Measurements from ENCODE around the gene SEPTIN5.

Gene SEPTIN5

DNA sequence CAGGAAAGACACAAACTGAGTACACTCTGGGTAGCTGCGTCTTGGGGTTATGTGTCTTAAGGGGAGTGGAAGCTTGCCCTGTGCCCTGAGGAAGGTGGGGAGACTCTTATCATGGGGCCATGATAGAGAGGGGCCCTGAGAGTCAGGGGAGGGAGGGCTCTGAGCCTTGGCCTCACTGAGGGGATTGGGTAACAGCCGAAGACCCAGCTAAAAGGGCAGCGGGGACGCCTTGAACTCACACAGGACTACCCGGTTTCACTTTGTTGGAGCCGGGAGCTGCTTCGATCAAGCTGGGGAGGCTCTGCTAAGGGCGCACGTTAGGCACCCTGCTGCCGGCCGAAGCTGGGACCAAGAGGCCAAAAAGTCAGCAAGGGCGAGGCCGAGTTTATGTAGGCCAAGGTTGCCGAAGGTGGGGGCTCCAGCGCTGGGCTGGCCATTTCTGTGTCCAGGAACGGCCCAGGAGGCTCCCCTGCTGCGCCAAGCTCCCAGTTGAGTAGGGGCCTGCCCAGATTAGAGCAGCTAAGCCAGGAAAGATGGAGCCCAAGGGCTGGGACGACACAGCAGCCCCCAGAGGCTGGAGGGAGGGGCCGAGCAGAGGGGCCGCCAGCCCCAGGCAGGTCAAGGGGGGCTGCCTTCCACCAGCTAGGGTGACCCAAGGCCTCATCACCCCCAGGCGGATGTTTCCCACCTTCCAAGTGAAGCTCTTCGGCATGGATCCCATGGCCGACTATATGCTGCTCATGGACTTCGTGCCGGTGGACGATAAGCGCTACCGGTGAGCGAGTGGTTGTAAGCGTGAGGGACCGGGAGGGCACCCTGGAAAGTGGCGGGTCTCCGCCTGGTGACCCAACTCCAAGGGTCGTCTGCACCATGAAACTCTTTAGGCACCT lies 48.5 kb downstream of the SEPTIN5 start:
- no peak for DNase-seq

DNA sequence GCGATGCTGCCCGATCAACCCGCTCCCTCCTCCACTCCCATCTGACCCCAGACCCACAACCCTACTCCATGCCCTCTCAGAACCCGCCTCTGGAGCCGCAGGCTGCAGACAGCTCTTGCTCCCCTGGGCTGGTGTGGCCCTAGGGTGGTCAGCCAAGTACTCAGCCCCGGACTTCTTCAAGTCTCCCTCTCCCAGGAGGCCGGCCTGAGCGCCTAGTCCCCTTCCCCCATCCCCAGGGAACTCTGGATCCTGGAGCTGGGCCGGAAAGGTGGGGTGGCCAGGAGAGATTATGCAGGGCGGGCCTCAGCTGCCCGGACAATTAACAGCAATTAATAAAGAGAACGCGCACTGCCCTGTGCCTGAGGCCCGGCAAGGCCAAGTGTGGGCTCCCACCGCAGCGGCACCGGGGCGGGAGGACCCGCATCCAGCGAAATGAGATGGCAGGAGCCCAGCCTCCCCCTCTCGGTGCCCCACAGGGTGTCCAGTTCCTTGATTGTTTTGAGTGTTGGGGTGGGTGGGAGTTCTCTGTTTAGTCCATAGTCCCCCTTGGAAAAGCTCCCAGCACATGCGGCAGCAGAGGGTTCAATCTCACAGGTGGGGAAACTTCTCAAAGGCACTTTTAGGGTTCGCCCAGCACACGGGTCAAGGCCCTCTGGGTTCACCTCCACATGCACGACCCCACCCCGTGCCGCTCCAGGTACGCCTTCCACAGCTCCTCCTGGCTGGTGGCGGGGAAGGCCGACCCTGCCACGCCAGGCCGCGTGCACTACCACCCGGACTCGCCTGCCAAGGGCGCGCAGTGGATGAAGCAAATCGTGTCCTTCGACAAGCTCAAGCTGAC lies 49.4 kb downstream of the SEPTIN5 start:
- DNase-seq = no peak

DNA sequence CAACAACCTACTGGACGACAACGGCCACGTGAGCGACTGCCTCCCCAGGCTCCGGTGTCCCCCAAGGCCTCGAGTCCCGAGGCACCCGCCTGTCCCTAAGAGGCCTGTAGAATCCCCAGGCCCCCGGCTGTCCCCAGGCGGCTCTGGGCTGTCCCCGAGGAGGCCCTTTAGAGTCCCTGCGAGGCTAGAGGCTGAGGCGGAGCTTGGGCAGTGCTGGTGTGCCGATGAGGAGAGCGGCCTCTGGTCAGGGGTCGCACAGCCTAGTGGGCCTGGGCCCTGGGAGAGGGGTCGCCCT lies 49.9 kb downstream of the SEPTIN5 start:
- no peak for DNase-seq

DNA sequence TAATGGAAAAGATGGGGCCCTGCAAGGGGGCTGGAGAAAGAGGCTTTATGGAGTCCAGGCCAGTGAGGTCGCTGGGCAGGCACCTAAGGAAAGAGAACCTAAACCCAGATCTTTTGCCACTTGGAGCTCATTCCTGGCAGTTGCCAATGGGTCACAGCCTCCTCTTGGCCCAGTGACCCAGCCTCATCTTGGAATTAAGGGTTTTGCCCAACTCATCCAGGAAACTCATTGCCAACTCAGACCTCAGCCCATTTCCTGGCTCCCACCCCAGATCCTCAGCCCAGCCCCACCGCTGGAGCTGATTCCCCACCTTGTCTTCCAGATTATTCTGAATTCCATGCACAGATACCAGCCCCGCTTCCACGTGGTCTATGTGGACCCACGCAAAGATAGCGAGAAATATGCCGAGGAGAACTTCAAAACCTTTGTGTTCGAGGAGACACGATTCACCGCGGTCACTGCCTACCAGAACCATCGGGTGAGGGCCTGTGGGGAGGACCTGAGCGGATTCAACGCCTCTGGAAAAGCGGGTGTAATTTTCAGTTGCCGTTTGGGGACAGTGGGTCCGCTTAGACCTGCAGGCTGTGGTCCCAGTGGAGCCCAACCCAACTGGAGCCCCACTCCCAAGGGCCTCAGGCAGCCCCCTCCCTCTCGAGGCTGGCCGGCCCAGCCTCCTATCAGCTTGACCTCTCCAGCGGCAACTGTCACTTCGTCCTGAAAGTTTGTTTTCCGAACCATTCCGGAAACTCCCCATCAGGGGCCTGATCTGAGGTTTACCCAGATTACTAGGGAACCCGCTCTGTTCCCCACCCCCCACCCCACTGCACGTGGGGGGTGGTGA lies 50.6 kb downstream of the SEPTIN5 start:
- no peak for DNase-seq

DNA sequence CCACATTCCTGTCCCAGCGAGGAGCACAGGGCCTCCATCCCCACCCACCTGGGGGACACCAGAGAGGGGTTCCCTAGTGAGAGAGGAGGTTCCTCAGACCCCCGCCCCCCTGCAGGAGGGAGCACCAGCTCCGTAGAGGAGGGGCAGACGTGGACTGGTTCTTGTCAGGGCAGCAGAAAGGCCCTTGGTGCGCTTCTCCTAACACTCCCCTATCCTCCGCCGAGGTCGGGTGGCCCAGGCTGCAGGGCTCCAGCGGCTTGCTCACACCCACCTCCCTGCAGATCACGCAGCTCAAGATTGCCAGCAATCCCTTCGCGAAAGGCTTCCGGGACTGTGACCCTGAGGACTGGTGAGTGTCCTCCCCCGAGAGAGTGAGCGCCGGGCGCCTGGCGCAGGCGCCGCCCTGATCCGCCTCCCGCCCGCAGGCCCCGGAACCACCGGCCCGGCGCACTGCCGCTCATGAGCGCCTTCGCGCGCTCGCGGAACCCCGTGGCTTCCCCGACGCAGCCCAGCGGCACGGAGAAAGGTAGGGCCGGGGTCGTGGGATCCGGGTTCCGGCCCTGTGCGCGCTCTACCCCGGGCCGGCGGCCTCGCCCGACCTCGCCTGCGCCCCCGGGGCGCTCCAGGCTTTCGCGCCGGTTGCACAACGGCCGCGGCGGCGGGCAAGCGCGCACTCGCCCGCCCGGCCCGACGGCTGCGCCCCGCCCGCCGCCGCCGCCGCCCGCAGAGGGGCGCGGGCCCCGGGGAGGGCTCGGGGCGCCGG lies 51.4 kb downstream of the SEPTIN5 start:
- peak in 1 of 5 experiments; percentile 19 for DNase-seq

DNA sequence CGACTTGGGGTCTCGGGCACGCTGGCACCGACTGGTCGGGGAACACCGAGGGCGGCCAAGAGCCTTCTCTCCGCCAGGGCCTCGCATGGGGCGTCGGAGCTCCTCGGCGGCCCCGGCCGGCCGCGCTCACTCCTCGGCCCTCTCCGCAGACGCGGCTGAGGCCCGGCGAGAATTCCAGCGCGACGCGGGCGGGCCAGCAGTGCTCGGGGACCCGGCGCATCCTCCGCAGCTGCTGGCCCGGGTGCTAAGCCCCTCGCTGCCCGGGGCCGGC lies 51.9 kb downstream of the SEPTIN5 start:
- DNase-seq = no peak

DNA sequence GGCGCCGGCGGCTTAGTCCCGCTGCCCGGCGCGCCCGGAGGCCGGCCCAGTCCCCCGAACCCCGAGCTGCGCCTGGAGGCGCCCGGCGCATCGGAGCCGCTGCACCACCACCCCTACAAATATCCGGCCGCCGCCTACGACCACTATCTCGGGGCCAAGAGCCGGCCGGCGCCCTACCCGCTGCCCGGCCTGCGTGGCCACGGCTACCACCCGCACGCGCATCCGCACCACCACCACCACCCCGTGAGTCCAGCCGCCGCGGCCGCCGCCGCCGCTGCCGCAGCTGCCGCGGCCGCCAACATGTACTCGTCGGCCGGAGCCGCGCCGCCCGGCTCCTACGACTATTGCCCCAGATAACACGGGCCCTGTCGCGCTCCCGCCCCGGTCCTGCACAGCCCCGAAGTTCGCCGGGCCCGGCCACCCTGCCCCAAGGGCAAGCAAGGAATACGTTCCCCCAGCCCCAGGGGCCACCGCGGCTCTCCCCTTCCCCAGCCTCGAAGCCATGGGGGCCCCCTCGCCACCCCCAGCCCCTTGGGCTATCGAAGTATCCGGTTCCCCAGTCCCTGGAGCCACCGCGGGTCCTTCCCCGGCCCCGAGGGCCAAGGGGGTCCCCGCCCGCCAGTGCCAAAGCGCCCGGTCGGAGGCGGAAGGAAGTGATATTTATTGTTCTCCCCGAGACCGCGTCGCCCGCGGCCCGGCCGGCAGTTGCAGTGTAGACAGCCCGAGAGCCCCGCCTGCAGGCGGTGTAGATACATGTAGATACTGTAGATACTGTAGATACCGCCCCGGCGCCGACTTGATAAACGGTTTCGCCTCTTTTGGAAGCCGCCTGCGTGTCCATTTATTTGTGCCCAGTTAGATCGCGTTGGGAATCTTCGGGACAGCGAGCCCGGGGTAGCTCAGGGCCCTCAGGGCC lies 52.5 kb downstream of the SEPTIN5 start:
- DNase-seq = peak in 4 of 5 experiments; percentile 19 to 62 (median 34)

DNA sequence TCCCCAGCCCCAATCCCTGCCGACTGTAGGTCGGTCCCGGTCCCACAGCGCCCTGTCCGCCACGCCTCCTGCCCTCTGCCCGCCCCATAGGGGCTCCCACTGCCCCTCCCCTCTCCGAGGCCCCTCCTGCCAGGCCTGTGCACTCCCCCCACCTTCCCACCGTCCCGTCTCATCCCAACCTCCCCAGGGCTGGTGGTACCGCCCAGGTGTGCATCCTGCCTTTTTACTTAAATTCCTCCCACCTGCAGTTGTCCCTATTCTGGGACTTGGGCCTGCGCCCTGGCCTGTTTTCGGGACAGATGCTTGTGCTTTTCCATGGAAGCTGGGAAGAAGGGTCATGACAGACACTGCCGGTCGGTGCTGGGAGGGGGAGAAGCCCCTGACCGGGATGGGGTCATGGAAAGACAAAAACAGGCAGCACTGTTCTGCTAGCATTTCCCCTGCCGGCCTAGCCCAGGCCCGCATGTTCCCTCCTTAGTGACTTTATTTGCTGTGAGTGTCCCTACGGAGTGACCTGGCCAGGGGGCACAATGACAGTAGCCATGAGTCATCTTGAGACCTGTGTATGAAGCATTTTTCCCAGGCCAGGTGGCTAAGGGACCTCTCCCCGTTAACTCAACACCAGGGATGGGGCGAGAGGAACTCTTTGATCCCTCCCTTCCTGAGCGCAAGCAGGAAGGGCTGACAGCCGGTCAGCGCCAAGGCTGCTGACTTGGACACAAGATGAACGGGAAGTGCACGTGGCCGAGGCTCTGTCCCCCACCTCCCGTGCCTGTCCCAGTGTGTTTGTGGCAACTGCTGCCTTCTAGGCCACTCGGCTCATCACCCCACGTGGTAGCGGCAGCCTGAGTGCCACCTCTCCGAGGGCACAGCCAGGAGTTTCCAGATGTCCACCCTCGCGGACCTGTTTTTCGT lies 53.4 kb downstream of the SEPTIN5 start:
- no peak for DNase-seq

DNA sequence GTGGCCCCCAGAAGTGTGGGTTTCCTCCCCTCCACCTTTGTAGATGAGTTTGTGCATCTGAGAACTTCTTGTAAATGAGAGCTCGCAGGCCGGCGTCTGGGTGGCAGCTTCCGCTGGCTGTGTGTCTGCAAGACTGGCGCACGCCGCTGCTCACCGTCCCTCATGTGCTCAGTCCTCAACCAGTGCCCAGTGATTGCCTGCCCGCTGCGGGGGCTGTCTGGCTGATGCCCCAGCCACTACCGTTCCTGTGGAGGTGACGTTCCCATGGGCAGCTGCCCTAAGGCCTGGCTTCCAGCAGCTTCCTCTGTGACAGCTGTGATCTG lies 55.1 kb downstream of the SEPTIN5 start:
- no peak for DNase-seq

DNA sequence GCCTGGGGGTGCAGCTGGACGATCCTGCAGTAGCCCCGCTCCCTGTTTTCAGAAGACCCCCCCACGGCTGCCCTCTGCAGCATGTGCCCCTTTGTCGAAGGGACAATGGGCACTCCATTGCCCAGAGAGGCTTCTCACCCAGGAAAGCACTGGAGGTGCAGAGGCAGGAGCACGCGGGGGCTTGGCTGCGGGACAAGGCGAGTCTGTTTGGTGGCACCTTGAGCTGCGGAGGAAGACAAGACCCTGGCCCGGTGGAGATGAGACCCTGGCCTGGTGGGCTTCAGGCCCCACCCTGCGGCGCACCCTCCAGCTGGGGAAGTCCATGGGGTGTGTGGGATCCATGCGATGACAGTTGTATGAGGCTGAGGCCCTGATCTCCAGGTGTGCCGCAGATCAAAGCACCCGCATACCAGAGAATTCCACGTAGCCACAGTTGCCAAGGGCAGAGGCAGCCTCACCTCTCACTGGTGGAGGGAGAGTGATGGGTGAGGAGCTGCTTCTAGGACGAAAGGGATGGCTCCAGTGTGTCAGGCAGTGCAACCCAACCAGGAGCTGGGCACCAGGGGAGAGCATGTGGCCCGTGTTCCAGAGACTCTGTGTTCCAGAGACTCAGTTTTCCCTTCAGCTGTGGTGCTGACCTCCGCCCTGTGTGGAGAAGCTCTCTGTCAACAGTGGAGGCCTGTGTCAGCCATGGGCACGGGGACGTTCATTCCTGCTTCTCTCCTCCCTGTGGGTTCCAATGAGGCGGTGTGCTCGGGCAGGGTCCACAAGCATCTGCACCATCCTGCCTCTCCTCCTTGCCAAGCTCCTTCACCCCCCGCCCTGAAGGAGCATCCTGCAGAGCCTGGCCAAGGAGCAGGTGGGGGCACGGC lies 56.3 kb downstream of the SEPTIN5 start:
- DNase-seq = no peak

DNA sequence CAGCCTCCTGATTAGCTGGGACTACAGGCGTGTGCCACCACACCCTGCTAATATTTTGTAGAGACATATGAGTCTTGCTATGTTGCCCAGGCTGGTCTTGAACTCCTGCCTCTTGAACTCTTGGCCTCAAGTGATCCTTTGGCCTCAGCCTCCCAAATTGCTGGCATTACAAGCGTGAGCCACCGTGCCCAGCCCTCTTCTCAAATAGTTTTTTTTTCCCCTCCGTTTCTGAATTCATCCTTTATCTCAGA lies 58.0 kb downstream of the SEPTIN5 start:
- DNase-seq = no peak
